Posterior cingulate gyrus (tissue), 11 donors: ENCODE data around the gene TBATA.

Experiments
- DNase-seq, 10 donors: peaks; one replicate each; pipeline versions ENCODE4 v3.0.0 to v3.0.0-alpha.2; 2020 to 2021; ENCODE audit warnings: mixed read lengths in 3 of 10
- intact Hi-C: fragments of 100-400 bp; cut with DNase I; formaldehyde crosslinking; loops from one replicate; pipeline ENCODE4 v1.15.1; 2023

Gene TBATA

GRCh38 chr10:70748801-70749573, 36.2 kb downstream of the TBATA start:
- intact Hi-C loops: no loop called here
- DNase-seq: peak in 2 of 10 donors; percentile 45 to 50

- intact Hi-C loops: no loop called here
- peak in 1 of 10 donors; percentile 29 for DNase-seq
These were observed 36.9 kb downstream of the TBATA start for GRCh38 chr10:70748305-70748704.

- DNase-seq: peak in 1 of 10 donors; percentile 53
- intact Hi-C loops: no loop called here
These were observed 37.8 kb downstream of the TBATA start for GRCh38 chr10:70747192-70747965.

GRCh38 chr10:70745555-70745954, 39.6 kb downstream of the TBATA start:
- DNase-seq: peak in 1 of 10 donors; percentile 24
- intact Hi-C loops: no loop called here

- intact Hi-C loops: no loop called here
These were observed 40.5 kb downstream of the TBATA start for GRCh38 chr10:70744617-70745143.

GRCh38 chr10:70743879-70744278, 41.3 kb downstream of the TBATA start:
- intact Hi-C loops: no loop called here
- peak in 1 of 10 donors; percentile 68 for DNase-seq

More at GRCh38 chr10:70744617-70745143, 40.5 kb downstream of the TBATA start:
- DNase-seq: peak in 1 of 10 donors; percentile 10

GRCh38 chr10:70743430-70743788, 41.8 kb downstream of the TBATA start:
- intact Hi-C loops: no loop called here
- DNase-seq: peak in 2 of 10 donors; percentile 26 to 69

- intact Hi-C loops: no loop called here
- peak in 2 of 10 donors; percentile 57 to 68 for DNase-seq
These were observed 42.4 kb downstream of the TBATA start for GRCh38 chr10:70742537-70743429.

GRCh38 chr10:70740406-70741288, 44.5 kb downstream of the TBATA start:
- peak in 2 of 10 donors; percentile 45 to 46 for DNase-seq
- intact Hi-C loops: no loop called here

- intact Hi-C loops: no loop called here
- DNase-seq: peak in 1 of 10 donors; percentile 69
These were observed 46.4 kb downstream of the TBATA start for GRCh38 chr10:70738761-70739121.

GRCh38 chr10:70738006-70738760, 47.0 kb downstream of the TBATA start:
- peak in 1 of 10 donors; percentile 26 for DNase-seq
- intact Hi-C loops: no loop called here

- DNase-seq: no peak
- intact Hi-C loops: no loop called here
These were observed 47.9 kb downstream of the TBATA start for GRCh38 chr10:70737250-70737649.

GRCh38 chr10:70736525-70736924, 48.7 kb downstream of the TBATA start:
- intact Hi-C loops: no loop called here
- no peak for DNase-seq

- intact Hi-C loops: no loop called here
- peak in 1 of 10 donors; percentile 34 for DNase-seq
These were observed 50.0 kb downstream of the TBATA start for GRCh38 chr10:70735161-70735560.

GRCh38 chr10:70733051-70733450, 52.1 kb downstream of the TBATA start:
- DNase-seq: peak in 1 of 10 donors; percentile 22
- intact Hi-C loops: no loop called here

GRCh38 chr10:70732569-70732968, 52.6 kb downstream of the TBATA start:
- intact Hi-C loops: no loop called here
- peak in 1 of 10 donors; percentile 0 for DNase-seq

GRCh38 chr10:70730955-70731354, 54.2 kb downstream of the TBATA start:
- intact Hi-C loops: no loop called here
- DNase-seq: no peak

GRCh38 chr10:70729763-70730357, 55.3 kb downstream of the TBATA start:
- peak in 2 of 10 donors; percentile 26 for DNase-seq
- intact Hi-C loops: no loop called here
